ENCODE measurements around the gene EEFSEC. TPM values are rescaled to one million over a fixed set of nuclear protein-coding genes. Genes with fewer than 3 reads are reported as not detected.

Gene EEFSEC
- total RNA-seq, 4 donors from 2014 or later, result 11.5 to 18.7 (median 14.9) TPM

DNA sequence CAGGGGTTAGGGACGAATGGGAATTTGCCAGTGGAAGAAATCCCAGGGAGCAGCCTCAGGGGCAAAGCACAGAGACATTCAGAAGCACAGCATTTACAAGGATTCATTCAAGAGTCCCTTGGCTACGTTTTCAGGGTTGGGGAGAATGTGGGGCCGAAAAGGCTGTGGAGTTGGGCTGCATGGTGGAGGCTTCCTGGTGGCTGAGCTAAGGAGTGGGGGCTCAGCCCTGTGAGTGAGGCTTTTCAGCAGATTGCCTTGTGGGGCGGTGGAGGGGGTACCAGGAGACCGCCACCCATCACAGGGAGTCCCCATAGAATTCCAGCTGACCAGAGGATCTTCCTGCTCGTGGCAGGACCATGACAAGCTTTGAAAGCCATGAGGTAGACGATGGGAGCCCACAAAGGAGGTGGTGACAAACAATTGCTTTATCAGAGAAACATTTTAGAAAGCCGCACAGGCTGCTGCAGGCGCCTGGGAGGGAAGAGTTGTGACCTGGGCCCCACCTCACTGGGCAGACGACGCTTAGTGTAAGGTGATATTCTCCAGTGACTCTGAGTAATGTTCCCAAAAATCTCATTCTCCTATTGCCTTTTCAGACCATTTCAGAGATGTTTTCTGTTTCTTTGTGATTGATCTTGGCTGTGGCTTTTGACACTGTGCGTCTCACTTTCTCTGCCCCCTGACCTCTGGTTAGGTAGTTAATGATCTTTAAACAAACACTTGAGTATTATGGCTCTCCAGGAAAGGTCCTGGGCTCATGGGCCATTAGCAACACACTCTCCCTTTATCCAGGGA, 185.5 kb downstream of the EEFSEC start:
- H3K36me3 ChIP-seq, result peaks cover 0 to 33% (median 3%) of the 10 kb centered on the region in 3 donors
- H3K27ac ChIP-seq, result no peak overlapping the region
- no peak for TF ChIP-seq POLR2A (IDR thresholded peaks at IDR 0.05)
- TF ChIP-seq, protein P1, sequence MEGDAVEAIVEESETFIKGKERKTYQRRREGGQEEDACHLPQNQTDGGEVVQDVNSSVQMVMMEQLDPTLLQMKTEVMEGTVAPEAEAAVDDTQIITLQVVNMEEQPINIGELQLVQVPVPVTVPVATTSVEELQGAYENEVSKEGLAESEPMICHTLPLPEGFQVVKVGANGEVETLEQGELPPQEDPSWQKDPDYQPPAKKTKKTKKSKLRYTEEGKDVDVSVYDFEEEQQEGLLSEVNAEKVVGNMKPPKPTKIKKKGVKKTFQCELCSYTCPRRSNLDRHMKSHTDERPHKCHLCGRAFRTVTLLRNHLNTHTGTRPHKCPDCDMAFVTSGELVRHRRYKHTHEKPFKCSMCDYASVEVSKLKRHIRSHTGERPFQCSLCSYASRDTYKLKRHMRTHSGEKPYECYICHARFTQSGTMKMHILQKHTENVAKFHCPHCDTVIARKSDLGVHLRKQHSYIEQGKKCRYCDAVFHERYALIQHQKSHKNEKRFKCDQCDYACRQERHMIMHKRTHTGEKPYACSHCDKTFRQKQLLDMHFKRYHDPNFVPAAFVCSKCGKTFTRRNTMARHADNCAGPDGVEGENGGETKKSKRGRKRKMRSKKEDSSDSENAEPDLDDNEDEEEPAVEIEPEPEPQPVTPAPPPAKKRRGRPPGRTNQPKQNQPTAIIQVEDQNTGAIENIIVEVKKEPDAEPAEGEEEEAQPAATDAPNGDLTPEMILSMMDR (IDR thresholded peaks at IDR 0.05), result no peak
- H3K4me3 ChIP-seq, result no peak overlapping the region
- DNase-seq, result no peak
- no peaks in the 10 kb centered on the region for H3K27me3 ChIP-seq
- 91 to 92% methylated on average over 10 to 12 of the region's 12 CpGs for WGBS, 2 donors
- intact Hi-C loops (cut with DNase I), result no loop called here
- no peaks in the 10 kb centered on the region for H3K9me3 ChIP-seq
- H3K4me1 ChIP-seq, result peaks cover 0 to 51% (median 0%) of the 10 kb centered on the region in 3 donors

DNA sequence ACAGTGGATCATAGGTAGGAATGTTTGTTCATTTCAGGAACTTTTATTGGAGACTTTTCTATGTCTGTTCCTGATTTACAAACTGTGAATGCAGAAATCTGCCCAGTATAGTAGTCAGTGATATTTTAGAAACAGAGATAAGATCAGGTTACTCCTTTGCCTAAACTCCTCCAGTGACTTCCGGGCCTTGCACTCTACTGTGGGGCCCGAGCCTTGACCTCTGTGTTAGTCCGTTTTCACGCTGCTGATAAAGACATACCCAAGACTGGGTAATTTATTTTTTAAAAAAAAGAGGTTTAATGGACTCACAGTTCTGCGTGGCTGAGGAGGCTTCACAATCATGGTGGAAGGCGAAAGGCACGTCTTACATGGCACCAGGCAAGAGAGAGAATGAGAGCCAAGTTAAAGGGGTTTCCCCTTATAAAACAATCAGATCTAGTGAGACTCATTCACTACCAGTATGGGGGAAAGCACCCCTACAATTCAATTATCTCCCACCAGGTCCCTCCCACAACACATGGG, 186.3 kb downstream of the EEFSEC start:
- no peak for TF ChIP-seq POLR2A (IDR thresholded peaks at IDR 0.05)
- TF ChIP-seq, protein P1 (IDR thresholded peaks at IDR 0.05), result no peak

DNA sequence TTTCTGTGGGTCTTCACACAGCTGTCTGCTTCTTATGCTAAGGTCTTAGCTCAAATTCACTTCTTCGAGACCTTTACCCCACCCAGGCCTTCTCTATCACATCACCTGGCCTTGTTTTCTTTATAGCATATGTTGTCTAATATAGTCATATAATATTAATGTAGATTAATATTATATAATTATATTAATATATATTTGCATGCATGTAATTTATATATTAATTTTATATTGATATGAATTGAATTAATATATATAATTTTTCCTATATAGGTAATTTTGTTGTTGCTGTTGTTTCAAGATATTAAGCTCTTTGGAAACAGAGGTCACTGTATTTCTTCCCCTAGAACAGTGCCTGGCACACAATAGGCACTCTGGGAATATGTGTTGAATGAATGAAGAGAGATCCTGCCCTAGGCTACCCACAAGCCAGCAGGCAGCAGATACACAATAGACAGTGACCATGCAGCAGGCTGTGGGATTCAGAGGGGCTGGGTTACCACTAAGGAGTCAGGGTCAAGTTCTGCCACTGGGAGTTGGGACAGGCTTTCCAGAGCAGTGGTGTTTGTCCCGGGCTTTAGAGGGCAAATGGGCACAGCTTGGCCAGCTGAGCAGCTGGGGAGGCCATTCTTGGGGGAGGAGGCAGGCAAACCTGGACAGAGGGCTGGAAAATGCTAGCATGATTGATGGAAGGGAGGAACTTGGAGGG, 187.1 kb downstream of the EEFSEC start:
- no peak for TF ChIP-seq POLR2A (IDR thresholded peaks at IDR 0.05)
- TF ChIP-seq, protein P1 (IDR thresholded peaks at IDR 0.05), result no peak
- no peak for DNase-seq
- intact Hi-C loops (cut with DNase I), result no loop called here
- Histone ChIP-seq H3K4me1 (peaks cover 0 to 37% (median 0%) of the 10 kb centered on the region in 3 donors), H3K36me3 (peaks cover 0 to 33% (median 3%) of the 10 kb centered on the region in 3 donors), H3K27ac (no peak overlapping the region), H3K27me3 (no peaks in the 10 kb centered on the region), H3K9me3 (no peaks in the 10 kb centered on the region), H3K4me3 (no peak overlapping the region)
- 71 to 90% methylated on average over 2 of the region's 2 CpGs for WGBS, 2 donors

More for the DNA sequence above, 186.3 kb downstream of the EEFSEC start:
- WGBS, 2 donors, result 86 to 98% methylated on average over 6 to 7 of the region's 7 CpGs
- no peaks in the 10 kb centered on the region for H3K27me3 ChIP-seq
- no peak overlapping the region for H3K27ac ChIP-seq
- DNase-seq, result no peak
- intact Hi-C loops (cut with DNase I), result no loop called here
- H3K4me1 ChIP-seq, result peaks cover 0 to 43% (median 0%) of the 10 kb centered on the region in 3 donors
- H3K4me3 ChIP-seq, result no peak overlapping the region
- H3K9me3 ChIP-seq, result no peaks in the 10 kb centered on the region
- peaks cover 0 to 33% (median 3%) of the 10 kb centered on the region in 3 donors for H3K36me3 ChIP-seq

DNA sequence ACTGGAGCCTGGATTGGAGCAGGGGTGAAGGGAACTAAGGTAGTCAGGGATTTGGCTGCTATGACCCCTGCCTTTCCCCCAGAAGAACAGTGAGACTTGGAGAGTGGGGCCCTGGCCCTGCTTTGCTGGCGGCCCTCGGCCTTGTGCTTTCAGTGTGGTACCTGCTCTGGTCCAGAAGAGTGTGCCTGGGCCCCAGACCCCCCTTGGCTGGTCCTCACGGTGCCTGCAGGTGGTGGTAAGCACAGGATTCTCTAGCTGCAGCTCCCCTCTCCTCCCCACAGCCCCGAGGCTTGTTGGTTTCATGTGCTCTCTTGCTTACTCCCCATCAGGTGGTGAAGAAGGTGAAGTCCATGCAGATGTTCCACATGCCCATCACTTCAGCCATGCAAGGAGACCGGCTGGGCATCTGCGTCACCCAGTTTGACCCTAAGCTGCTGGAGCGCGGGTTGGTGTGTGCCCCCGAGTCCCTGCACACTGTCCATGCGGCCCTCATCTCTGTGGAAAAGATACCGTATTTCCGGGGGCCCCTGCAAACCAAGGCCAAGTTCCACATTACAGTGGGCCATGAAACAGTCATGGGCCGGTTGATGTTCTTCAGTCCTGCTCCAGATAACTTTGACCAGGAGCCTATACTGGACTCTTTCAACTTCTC, 187.7 kb downstream of the EEFSEC start:
- H3K36me3 ChIP-seq, result peaks cover 0 to 33% (median 3%) of the 10 kb centered on the region in 3 donors
- no peaks in the 10 kb centered on the region for H3K27me3 ChIP-seq
- intact Hi-C loops (cut with DNase I), result no loop called here
- H3K4me1 ChIP-seq, result peaks cover 0 to 30% (median 0%) of the 10 kb centered on the region in 3 donors
- no peak for TF ChIP-seq POLR2A (IDR thresholded peaks at IDR 0.05)
- TF ChIP-seq, protein P1 (IDR thresholded peaks at IDR 0.05), result no peak
- no peak overlapping the region for H3K4me3 ChIP-seq
- 93 to 95% methylated on average over 10 to 11 of the region's 13 CpGs for WGBS, 2 donors
- no peaks in the 10 kb centered on the region for H3K9me3 ChIP-seq
- no peak overlapping the region for H3K27ac ChIP-seq
- no peak for DNase-seq

Data from esophagus squamous epithelium (tissue), 5 donors.